Measurements from ENCODE around the gene BCORL1.
A peak's percentile ranks its signal among the peaks of the same experiment; 100 is the strongest.

The BCORL1 gene, protein sequence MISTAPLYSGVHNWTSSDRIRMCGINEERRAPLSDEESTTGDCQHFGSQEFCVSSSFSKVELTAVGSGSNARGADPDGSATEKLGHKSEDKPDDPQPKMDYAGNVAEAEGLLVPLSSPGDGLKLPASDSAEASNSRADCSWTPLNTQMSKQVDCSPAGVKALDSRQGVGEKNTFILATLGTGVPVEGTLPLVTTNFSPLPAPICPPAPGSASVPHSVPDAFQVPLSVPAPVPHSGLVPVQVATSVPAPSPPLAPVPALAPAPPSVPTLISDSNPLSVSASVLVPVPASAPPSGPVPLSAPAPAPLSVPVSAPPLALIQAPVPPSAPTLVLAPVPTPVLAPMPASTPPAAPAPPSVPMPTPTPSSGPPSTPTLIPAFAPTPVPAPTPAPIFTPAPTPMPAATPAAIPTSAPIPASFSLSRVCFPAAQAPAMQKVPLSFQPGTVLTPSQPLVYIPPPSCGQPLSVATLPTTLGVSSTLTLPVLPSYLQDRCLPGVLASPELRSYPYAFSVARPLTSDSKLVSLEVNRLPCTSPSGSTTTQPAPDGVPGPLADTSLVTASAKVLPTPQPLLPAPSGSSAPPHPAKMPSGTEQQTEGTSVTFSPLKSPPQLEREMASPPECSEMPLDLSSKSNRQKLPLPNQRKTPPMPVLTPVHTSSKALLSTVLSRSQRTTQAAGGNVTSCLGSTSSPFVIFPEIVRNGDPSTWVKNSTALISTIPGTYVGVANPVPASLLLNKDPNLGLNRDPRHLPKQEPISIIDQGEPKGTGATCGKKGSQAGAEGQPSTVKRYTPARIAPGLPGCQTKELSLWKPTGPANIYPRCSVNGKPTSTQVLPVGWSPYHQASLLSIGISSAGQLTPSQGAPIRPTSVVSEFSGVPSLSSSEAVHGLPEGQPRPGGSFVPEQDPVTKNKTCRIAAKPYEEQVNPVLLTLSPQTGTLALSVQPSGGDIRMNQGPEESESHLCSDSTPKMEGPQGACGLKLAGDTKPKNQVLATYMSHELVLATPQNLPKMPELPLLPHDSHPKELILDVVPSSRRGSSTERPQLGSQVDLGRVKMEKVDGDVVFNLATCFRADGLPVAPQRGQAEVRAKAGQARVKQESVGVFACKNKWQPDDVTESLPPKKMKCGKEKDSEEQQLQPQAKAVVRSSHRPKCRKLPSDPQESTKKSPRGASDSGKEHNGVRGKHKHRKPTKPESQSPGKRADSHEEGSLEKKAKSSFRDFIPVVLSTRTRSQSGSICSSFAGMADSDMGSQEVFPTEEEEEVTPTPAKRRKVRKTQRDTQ (N-terminal part only)

DNA sequence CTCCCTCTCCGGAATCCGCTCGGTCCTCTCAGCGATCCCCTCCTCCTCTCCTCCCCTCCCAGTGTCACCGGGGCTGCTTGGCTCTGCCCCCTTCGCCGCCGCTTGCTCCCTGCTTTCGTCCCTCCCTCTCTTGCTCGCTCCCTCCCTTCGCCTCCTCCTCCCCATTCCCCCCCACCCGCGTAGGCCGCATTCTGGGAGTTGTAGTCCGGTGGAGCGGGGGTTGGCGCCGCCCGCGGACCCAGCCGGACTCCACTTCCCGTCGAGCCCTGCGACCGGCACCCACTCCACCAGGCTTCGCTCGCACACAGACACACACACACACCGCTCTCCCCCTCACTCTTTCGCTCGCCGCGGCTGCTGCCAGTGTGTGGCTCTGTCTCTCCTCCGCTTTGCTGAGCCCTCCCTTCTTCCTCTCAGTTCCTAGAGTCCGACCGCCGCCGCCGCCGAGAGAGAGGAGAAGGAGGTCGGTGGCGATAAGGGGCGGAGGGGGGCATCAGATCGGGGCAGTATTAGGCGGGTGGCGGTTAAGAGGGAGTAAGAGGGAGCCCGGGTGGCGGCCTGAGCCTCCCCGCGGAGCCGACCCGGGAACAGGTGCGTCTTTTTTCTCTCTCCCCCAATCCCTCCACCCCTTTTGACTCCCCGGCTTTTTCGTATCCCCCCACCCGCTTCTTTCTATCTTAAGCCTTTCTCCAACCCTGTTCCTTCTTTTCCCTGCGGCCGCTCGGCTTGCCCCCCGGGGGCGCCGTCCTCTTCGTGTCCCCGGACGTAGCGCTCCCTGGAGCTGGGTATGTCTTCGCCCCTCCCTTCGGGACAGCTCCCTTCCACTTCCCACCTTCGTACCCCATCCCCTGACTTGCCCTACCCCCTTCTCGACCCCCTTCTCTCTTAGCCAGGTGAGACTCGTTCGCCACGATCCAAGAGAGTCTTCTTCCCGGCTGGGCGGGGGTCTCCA lies at the start of gene BCORL1:
TSS of gene BCORL1 (plus strand) at position 336 of the 952 bp plus-strand sequence. CDS start 22,597 bp downstream, outside the sequence.
- peak; percentile 83 for DNase-seq (ENCODE audit: low read depth)

DNA sequence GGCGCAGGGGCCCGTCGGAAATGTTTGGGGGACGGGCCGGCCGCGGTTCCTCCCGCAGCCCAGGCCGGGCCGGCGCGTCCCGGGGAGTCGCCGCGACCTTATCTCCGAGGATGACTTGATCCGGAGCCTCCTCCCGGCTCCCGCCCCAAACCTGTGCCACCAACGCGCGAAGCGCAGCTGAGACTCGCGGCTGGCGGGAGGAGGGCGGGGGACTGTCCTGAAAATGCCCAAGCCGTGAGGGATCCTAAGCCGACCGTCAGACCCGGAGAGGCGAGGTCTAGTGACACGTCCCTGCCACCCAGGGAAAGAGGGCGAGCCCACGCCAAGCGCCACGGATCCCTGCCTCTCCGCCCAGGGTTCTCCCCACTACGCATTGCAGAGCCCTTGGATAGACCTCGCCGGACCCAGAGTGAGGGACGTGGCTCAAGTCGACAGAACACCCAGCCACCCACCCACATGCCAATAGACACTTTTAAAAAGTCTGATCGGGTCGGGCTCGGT lies 49.6 kb upstream of the BCORL1 start:
- DNase-seq (ENCODE audit: low read depth), result no peak

DNA sequence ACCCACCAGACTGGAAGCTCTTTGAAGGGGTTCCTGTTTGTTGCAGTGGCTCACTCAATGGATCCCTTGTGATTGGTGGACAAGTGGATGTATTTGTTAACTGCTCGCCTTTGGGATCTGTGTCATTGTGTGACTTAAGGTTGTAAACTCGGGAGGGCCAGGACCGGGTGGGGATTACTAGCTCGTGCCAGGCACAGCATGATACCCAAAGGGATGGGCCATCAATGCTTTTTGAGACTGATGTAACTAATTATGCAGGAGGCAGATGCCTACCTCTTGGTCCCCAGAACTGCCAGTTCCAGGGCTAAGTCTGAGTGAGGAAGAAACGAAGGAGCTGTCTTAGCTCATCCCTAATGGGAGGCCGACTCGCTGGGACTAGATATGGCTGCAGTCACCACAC lies 48.7 kb upstream of the BCORL1 start:
- DNase-seq (ENCODE audit: low read depth), result no peak

DNA sequence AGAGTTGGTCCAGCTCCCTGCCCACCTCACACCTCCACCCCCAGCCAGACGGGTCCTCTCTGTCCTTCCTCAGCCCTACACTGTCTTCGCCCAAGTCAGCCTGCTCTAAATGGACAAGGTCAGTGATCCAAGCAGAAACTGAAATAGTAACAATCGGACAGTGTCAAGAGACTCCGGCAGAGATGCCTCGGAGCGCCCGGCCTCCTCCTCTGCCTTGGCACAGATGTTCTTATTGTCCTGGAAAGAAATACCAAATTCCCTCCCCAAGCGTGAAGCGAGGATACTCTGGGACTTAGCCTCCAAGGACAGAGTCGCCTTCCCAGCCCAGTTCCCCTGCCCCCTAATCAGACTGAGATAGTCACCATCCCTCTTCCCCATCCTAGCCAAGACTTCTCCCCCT lies 48.0 kb upstream of the BCORL1 start:
- no peak for DNase-seq (ENCODE audit: low read depth)

DNA sequence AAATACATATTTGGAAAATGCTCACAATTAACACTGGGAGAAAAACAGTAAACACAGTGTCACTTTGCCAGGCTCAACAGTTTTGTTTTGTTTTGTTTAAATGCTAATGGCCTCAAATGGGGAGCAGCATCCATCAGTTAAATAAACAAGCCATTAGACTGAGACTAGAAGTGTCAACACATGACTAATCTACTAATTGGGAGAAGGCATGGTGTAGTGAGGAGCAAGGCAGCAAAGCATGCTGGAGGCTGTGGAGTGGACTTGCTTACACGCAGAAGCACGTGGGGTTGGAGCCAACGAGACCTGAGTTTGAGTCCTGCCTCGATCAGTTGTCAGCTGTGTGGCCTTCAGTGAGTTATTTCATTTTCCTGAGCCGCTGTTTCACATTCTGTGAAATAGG lies 47.5 kb upstream of the BCORL1 start:
- no peak for DNase-seq (ENCODE audit: low read depth)

DNA sequence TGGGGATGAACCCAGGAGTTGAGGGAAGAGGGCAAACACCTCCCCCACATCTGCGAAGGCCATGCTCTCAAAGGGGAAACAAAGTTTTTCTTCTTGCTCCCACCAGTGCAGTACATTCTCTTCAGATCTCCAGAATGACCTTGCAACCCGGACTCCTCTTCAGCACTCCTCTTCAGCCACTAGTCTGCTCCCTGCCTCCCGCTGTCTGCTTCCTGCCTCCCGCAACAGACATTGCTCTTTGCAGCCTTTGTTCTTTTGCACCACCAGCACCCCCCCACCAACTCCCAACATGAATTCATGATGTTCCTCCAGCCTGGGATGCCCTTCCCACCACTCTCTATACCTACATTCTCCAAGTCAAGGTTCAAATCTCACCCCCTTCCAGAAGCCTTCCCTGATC lies 44.4 kb upstream of the BCORL1 start:
- no peak for DNase-seq (ENCODE audit: low read depth)

DNA sequence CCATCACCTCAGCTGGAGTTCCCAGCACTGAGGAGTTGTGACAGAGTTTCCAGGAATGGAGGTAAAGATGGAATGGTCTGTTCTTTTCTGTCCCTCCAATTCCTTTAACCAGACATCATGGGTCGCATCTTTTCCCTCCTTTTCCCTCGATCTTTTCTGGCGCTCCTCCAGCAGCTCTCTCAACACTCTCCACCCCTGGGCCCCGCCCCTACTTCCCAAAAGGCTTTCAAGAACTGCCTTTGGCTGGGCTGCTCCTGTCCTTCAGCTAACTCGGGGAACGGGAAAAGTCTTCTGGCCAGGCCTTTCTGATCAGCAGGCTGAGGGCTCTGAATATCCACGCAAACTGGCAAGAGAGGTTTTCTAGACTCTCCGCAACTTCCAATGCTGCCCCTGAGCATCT lies 42.4 kb upstream of the BCORL1 start:
- no peak for DNase-seq (ENCODE audit: low read depth)

DNA sequence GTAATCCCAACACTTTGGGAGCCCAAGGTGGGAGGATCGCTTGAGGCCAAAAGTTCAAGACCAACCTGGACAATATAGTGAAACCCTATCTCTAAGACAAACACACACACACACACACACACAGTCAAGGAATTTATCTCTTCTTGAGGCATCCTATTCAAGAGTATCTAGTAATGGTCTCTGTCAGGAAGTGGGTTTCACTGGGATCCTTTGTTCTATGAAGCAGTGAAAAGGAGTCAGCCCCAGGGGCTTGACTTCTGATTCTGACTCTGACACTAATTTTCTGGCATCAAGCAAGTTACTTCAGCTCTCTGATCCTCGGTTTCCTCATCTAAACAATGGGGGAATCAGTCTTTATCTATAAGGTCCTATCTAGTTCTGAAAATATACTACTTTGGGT lies 41.7 kb upstream of the BCORL1 start:
- DNase-seq (ENCODE audit: low read depth), result no peak

DNA sequence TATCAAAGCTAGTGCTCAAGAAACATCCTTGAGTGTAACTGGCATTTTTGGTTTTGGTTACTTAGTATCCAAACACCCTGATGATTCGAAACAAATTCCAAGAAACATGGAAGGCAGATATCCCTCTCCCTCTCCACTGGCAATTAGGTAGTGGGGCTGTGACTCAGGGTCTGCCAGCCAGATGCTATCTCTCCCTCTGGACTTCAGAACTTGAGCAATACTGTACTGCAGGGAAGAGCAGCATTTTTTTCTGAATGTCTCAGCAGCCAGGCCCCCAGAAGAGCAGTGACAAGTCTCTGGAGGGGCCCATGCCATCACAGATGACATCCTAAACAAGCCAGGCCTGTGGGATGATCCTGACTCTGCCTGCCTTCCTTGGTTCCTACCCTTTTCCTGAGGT lies 37.3 kb upstream of the BCORL1 start:
- DNase-seq (ENCODE audit: low read depth), result no peak

DNA sequence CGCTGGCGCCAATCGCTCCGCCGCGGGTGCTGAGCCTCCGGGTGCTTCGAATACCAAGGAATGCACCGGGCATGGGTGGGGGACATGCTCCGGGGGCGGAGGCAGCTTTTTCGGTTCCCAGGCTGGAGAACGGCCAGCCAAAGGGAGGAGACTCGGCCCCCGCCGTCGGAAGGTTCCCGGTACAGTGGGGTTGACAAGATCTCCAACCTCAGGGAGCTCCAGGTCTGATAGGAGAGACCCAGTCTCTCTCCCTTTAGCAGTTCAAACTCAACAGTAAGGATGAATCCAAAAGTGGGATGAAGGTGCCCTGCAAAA lies 29.1 kb upstream of the BCORL1 start:
- no peak for DNase-seq (ENCODE audit: low read depth)

DNA sequence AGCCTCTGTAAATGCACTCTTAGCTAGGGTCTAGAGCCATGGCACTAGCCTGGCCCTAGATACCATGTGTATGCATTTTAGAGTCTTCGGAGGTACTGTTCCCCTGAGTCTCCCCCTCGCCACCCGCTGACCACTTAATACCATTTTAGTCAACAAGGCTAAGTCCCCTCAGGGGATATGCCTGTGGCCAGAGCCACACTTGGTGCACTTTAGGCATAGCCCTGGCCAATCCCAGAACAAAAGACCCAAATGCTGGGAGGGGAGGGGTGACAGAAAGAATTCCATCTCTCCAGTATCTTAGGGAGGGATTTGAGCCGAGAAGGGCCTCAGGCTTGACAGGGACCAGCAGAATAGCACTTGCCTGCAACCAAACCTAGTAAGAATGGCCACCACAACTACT lies 28.6 kb upstream of the BCORL1 start:
- no peak for DNase-seq (ENCODE audit: low read depth)

DNA sequence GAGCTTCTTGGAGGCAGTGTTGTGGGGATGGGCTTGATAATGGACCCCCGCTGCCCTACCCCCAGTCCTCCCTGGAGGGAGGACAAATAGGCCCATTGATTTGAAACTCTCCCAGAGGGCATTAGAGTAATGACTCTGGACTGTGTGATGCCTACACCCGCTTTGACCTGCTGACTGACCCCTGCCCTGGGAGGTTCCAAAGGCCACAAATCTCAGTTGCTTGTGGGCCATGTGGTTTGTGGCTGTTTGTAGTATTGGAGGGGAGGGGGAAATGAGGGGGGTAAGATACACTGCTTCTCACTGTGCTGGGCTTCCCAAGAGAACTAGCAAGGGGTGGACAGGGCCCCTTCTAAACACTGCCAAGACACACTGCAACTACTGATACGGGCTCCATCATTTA lies 27.6 kb upstream of the BCORL1 start:
- no peak for DNase-seq (ENCODE audit: low read depth)

DNA sequence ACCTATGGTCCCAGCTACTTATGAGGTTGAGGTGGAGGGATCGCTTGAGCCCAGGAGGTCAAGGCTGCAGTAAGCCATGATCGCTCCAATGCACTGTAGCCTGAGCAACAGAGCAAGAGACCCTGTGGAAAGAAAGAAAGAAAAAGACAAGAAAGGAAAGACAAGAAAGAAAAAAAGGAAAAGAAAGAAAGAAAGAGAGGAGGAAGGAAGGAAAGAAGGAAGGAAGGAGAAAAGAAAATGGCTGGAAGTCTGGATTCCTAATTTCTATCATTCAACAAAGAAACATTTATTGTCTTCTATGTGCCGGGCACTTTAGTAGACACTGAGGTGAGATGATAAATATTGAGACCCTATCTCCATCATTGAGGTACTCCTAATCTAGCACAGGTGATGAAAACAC lies 26.8 kb upstream of the BCORL1 start:
- no peak for DNase-seq (ENCODE audit: low read depth)

DNA sequence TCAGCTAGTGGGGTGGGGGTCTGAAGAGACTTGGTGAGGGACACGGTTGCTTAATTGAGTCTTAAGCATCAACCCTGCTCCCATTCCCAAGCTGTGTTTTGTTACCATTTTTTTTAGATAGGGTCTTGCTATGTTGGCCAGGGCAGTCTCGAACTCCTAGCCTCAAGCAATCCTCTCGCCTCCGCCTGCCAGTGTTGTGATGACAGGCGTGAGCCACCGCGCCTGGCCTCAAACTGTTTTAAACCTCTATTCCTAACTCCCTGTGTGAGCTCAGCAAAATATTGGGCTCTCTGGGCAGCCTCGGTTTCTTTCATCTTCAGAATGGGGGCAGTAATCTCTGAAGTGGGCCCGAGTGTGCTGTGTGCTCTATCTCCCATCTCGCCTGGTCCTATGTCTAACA lies 26.3 kb upstream of the BCORL1 start:
- DNase-seq (ENCODE audit: low read depth), result no peak

DNA sequence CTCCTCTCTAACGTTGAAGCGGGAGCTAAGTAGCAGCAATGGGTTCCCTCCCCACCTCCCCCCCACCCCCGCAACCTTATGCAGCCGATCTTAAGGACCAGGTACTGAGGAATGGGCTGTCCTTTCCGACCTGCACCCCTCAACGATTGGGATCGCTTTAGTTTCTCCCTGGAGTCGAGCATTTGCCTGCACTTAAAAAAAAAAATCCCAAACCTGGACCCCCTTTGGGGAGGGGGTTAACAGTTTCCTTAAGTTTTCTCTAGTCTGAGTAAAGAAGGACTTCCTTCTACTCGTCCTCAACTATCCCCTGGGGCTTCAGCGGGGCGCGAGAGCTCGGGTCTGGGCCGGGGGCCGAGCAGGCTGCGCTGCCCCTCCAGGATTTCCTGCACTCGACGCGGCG lies 25.7 kb upstream of the BCORL1 start:
- no peak for DNase-seq (ENCODE audit: low read depth)

DNA sequence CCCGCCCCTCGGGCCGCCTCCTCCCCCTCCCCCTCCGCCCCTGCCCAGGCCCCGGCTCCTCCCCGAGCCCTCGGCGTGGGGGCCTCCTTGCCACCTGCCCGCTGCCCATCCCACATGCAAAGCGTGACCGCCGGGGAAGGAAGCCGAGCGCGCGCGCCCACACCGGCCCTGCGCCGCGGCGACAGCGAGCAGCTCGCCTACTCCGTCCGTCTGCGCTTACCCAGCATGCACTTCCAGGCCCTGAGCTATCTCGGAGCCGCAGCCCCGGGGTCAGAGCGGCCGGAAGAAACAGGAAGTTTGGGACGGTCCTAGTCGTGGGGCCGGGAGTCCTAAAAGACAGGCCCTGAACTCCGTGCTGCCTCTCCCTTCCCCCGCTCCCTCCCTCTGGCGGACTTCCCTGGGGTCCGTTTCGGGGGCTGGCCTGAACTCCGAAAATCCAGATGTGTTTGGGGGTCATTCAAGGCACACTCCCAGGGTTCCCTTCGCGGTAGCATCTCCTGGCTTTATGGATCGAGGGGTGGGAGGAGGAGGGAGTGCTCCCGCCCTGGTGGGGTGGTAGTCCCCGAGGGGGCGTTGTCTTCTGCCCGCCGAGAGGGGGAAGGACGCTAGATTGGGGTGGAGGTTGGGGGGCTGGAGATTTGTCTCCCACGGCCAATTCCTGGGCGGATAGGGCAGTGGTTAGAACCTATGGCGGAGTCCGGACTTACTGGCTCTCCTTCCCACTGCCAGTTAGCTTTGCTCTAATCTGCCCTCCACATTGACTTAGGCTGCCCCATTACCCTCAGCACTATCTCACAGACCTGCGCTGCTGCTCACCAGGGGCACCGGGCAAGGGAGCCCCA lies 25.0 kb upstream of the BCORL1 start:
- DNase-seq (ENCODE audit: low read depth), result no peak

DNA sequence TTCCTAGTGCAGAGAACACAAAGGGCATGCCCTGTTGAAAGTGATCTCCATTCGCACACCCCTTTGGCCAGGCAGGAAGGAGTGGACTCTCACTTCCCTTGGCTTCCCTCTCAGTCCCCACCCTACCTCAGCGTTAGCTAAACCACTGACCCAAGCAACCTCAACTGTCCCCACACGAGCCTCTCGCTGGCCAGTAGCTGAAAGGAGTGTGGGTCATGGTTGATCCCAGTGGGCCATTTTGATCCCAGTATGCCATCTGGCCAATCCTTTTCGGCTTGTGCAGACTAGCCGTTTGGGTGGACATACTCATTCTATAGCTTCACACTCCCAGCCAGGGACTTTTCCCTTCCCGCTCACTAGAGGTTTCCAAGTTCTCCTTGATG lies 24.4 kb upstream of the BCORL1 start:
- DNase-seq (ENCODE audit: low read depth), result no peak

DNA sequence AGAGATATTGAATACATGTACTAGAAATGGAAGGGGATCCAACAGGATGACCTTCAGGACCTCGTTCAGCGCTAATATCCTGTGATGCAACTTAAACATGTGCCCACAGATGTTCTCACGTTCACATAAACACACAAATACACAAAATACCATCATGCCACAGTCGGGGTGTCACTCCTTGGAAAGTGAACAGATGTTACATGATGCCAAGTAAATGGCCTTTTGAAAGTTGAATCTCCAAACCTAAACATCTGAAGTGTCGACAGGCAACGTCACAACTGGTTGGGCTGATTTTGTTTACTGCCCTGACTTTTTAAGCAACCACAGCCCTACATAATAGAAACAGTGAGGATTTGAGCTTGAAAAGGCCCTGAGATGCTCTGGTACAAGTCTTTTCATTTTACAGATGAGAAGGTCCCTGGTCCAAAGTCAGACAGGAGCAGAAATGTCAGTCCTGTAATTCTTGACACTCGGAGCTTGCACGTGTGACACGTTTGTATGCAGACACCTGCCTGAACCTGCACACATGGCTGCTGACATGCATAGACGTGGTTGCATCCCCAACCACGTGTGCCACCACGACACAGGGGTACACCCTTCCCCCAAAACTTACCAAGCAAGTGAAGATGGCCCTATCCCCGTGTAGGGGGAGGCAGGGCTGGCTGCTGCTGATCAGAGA lies 23.5 kb upstream of the BCORL1 start:
- DNase-seq (ENCODE audit: low read depth), result no peak

DNA sequence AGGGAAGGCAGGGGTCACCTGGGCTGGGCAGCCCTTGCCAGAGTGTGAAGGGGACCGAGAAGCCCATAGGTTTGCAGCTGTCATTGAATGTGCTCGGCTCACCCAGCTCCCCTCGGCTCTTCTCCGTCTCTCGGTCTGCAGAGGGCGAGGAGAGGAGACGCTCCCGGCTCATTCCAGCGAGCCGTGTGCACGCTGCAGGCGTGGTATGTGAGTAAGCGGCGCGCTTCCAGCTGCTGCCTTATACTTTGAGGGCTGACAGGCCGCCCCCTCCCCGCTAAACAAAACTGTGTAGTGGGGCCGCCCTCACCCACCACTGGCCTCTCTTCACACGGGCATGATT lies 23.0 kb upstream of the BCORL1 start:
- no peak for DNase-seq (ENCODE audit: low read depth)
